C4-2B (cell line): ENCODE measurements around the gene IQUB.

Source experiments
- ZFX ChIP-seq: fragments of 450-650 bp; IDR thresholded peaks from 2 replicates; pipeline ENCODE4 v1.6.1; 2017
- TF ChIP-seq, protein P1 (sequence below): fragments of 450-650 bp; conservative IDR thresholded peaks from 2 replicates; pipeline ENCODE4 v1.5.1; 2017; ENCODE audit warnings: mild to moderate bottlenecking

DNA sequence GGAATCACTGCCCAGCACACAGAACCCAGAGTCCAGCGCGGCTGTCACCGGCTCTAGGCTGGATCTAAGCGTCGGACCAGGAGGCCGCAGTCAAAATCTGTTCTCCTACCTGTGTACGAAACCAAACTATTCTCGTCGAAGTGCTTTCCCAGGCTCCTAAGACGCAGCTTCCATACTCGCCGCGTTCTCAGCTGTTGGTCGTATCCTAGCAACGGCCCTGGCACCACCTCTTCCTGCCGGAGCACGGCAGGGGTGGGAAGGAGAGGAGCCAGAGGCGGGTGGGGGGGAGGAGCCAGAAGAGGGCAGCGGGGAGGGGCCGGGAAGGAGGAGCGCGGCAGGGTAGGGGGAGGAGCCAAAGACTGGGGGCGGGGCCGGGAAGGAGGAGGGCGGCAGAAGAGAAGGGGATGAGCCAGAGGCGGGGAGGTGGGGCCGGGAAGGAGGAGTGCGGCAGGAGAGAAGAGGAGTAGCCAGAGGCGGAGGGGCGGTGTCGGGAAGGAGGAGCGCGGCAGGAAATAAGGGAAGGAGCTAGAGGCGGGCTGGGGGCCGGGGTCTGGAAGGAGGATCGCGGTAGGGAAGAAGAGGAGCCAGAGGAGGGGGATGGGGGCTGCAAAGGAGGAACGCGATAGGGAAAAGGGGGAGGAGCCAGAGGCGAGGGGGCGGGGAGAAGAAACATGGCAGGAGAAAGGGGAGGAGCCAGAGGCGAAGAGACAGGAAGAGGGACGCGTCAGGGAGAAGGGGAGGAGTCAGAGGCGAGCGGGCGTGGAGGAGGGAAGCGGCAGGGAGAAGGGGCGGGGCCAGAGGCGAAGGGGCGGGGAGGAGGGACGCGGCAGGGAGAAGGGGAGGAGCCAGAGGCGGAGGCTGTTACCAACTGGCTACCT is at the start of gene IQUB:
- TF ChIP-seq, protein P1, sequence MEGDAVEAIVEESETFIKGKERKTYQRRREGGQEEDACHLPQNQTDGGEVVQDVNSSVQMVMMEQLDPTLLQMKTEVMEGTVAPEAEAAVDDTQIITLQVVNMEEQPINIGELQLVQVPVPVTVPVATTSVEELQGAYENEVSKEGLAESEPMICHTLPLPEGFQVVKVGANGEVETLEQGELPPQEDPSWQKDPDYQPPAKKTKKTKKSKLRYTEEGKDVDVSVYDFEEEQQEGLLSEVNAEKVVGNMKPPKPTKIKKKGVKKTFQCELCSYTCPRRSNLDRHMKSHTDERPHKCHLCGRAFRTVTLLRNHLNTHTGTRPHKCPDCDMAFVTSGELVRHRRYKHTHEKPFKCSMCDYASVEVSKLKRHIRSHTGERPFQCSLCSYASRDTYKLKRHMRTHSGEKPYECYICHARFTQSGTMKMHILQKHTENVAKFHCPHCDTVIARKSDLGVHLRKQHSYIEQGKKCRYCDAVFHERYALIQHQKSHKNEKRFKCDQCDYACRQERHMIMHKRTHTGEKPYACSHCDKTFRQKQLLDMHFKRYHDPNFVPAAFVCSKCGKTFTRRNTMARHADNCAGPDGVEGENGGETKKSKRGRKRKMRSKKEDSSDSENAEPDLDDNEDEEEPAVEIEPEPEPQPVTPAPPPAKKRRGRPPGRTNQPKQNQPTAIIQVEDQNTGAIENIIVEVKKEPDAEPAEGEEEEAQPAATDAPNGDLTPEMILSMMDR = no peak
- no peak for TF ChIP-seq ZFX
